ENCODE measurements around the gene KCNE3.

The KCNE3 gene

DNA sequence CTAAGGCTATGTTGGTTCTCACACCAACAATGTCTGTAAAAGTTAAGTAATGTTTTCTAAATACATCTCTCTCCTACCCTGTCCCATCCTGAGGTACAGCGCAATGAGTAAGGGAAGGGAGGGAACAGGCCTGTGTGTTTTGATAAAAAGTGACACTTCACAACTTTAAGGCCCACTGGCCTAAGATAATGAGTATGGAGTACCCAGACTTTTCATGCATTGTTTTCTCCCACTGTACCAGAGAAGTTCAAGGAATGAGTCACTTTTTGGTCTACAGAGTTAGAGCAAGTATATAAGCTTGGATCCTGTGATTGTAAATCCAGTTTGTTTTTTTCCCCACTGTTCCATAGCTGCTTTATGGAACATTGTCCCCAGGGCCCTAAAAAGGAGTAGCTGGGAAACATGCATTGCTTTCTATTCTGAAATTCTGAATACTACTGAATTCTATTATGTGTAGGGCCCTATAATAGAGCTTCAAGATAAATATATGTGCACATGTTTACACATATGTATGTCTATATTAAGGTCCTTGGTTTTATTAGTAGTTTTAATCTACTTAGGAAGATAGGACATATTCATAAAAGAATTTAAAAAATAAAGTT lies 29.8 kb downstream of the KCNE3 start:
- Mint-ChIP-seq H3K27me3 (ENCODE audit: low read depth, poor library complexity) (peaks cover 9% of the 10 kb centered on the region), H3K36me3 (ENCODE audit: low read depth) (no peaks in the 10 kb centered on the region), H3K9me3 (no peaks in the 10 kb centered on the region), H3K4me3 (no peak overlapping the region), H3K4me1 (peaks cover 15% of the 10 kb centered on the region), H3K27ac (no peak overlapping the region)
- DNase-seq, result no peak
- TF ChIP-seq, protein P1, sequence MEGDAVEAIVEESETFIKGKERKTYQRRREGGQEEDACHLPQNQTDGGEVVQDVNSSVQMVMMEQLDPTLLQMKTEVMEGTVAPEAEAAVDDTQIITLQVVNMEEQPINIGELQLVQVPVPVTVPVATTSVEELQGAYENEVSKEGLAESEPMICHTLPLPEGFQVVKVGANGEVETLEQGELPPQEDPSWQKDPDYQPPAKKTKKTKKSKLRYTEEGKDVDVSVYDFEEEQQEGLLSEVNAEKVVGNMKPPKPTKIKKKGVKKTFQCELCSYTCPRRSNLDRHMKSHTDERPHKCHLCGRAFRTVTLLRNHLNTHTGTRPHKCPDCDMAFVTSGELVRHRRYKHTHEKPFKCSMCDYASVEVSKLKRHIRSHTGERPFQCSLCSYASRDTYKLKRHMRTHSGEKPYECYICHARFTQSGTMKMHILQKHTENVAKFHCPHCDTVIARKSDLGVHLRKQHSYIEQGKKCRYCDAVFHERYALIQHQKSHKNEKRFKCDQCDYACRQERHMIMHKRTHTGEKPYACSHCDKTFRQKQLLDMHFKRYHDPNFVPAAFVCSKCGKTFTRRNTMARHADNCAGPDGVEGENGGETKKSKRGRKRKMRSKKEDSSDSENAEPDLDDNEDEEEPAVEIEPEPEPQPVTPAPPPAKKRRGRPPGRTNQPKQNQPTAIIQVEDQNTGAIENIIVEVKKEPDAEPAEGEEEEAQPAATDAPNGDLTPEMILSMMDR (IDR thresholded peaks at IDR 0.05), result no peak

DNA sequence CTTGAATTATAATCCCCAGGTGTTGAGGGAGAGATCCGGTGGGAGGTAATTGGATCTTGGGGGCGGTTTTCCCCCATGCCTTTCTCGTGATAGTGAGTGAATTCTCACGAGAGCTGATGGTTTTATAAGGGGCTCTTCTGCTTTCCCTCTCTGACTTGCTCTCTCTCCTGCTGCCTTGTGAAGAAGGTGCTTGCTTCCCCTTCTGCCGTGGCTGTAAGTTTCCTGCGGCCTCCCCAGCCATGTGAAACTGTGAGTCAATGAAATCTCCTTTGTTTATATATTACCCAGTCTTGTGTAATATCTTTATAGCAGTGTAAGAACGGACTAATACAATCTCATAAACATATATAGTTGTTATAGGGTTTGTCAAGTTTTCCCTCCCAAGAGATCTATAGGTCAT lies 32.8 kb downstream of the KCNE3 start:
- no peaks in the 10 kb centered on the region for H3K36me3 Mint-ChIP-seq (ENCODE audit: low read depth)
- H3K4me1 Mint-ChIP-seq, result peaks cover 12% of the 10 kb centered on the region
- no peak overlapping the region for H3K4me3 Mint-ChIP-seq
- no peak overlapping the region for H3K27ac Mint-ChIP-seq
- peaks cover 5% of the 10 kb centered on the region for H3K27me3 Mint-ChIP-seq (ENCODE audit: low read depth, poor library complexity)
- TF ChIP-seq, protein P1 (IDR thresholded peaks at IDR 0.05), result no peak
- DNase-seq, result no peak
- no peaks in the 10 kb centered on the region for H3K9me3 Mint-ChIP-seq

DNA sequence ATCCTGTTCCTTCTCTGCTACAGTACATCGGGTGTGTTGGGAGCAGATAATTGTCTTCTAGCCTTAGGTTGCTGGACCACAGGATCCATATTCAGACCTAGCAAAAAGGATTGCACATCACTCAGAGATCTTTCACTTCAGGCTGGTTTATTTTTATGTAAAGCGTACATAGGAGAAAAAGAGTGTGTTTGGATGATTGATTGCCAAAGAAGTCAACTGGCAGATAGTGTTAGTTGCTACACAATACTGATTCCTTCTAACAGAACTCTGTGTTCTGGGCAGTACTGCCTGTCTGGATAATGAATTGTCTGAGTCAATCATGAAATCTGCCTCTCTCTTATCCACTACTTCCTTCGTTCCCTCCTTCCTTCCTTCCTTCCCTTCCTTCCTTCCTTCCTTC lies 38.1 kb downstream of the KCNE3 start:
- H3K36me3 Mint-ChIP-seq (ENCODE audit: low read depth), result no peaks in the 10 kb centered on the region
- H3K27me3 Mint-ChIP-seq (ENCODE audit: low read depth, poor library complexity), result peaks cover 14% of the 10 kb centered on the region
- H3K27ac Mint-ChIP-seq, result no peak overlapping the region
- no peak for DNase-seq
- TF ChIP-seq, protein P1 (IDR thresholded peaks at IDR 0.05), result no peak
- no peaks in the 10 kb centered on the region for H3K4me1 Mint-ChIP-seq
- H3K4me3 Mint-ChIP-seq, result no peak overlapping the region
- H3K9me3 Mint-ChIP-seq, result peaks cover 17% of the 10 kb centered on the region

DNA sequence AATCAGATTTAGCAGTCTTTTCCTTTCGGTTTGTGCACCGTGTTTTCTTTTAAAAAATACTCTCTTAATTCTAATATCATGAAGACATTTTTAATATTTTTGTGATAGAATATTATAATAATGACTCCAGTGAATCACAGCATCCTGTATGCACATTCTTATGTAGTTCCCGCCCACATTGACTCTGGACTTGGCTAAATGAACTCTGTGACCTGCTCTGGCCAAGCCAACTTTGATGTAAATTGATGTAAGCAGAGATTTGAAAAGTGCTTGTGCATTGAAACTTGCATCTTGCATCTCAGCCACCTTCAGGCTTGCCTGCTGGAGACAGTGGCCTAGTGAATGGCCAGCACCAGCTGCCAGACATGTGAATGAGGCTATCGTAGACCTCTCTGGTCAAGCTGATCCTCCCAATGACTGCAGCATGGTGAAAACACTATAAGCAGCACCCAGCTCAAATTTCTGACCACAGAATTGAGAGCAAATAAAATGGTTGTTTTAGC lies 39.9 kb downstream of the KCNE3 start:
- no peak overlapping the region for H3K4me3 Mint-ChIP-seq
- H3K9me3 Mint-ChIP-seq, result peaks cover 25% of the 10 kb centered on the region

DNA sequence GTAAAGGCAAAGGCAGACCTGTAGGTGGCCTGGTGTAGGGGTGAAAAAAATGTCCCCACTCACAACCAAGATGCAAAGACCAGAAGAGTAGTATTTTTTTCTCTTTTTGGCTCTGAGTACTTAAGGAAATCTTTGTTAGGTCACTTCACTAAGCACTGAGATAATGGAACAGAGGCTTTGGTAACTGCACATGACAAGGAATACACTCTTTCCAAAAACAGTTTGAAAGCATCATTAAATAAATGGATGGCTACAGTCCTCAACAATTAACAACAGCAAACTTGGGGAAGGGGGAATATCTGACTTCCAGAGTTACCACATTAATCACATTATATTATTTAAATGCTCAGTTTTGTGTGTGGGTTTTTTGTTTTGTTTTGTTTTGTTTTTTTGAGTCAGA lies 42.2 kb downstream of the KCNE3 start:
- Mint-ChIP-seq H3K9me3 (peaks cover 25% of the 10 kb centered on the region), H3K36me3 (ENCODE audit: low read depth) (no peaks in the 10 kb centered on the region), H3K27me3 (ENCODE audit: low read depth, poor library complexity) (peaks cover 17% of the 10 kb centered on the region), H3K4me1 (no peaks in the 10 kb centered on the region), H3K4me3 (no peak overlapping the region), H3K27ac (no peak overlapping the region)
- TF ChIP-seq, protein P1 (IDR thresholded peaks at IDR 0.05), result no peak
- DNase-seq, result no peak

More for the DNA sequence above, 39.9 kb downstream of the KCNE3 start:
- Mint-ChIP-seq H3K4me1 (no peaks in the 10 kb centered on the region), H3K36me3 (ENCODE audit: low read depth) (no peaks in the 10 kb centered on the region), H3K27me3 (ENCODE audit: low read depth, poor library complexity) (peaks cover 9% of the 10 kb centered on the region), H3K27ac (no peak overlapping the region)
- TF ChIP-seq, protein P1 (IDR thresholded peaks at IDR 0.05), result no peak
- DNase-seq, result no peak

DNA sequence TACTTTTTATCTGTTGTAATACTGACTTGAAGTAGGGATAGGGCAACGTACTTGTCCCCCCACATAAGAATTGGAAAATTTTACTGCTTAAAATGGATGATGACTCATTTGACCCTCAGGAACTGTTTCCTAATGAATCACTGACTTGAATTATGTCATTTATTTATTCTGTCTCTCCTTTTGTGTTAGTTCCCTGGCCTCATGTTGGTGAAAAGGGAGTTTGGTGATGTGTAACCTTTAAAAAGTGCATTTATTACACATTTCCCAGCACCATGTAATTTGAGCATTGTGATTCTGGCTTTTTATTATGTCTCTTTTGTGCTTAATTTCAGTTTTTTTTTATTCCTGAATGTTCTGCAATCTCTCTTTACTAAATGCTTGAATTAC lies 48.8 kb downstream of the KCNE3 start:
- H3K36me3 Mint-ChIP-seq (ENCODE audit: low read depth), result no peaks in the 10 kb centered on the region

More for the DNA sequence above, 48.8 kb downstream of the KCNE3 start:
- H3K4me1 Mint-ChIP-seq, result peaks cover 5% of the 10 kb centered on the region
- TF ChIP-seq, protein P1 (IDR thresholded peaks at IDR 0.05), result no peak
- no peak for DNase-seq
- peaks cover 14% of the 10 kb centered on the region for H3K27me3 Mint-ChIP-seq (ENCODE audit: low read depth, poor library complexity)
- H3K27ac Mint-ChIP-seq, result no peak overlapping the region
- H3K4me3 Mint-ChIP-seq, result no peak overlapping the region
- H3K9me3 Mint-ChIP-seq, result peaks cover 4% of the 10 kb centered on the region

All from nephron progenitor cell (in vitro differentiated cells).